AG10803 (cell line): ENCODE measurements around the gene GPR17.

Experiments used
- DNase-seq: peaks from one replicate; pipeline ENCODE4 v3.0.0; 2010; ENCODE audit warnings: low read depth
- H3K4me3 ChIP-seq: 2 replicates; pipeline ENCODE4 v1.5.1; 2011; ENCODE audit warnings: mild to moderate bottlenecking, low read length, control low read depth
- CTCF ChIP-seq: conservative IDR thresholded peaks from 2 replicates; pipeline ENCODE4 v1.5.1; 2011; ENCODE audit warnings: mild to moderate bottlenecking, low read length, control low read depth, inconsistent platforms

The GPR17 gene

GRCh38 chr2:127658641-127659407, 12.9 kb downstream of the GPR17 start:
- no peak for DNase-seq
- no peak for TF ChIP-seq CTCF
- no peak overlapping the region for H3K4me3 ChIP-seq

GRCh38 chr2:127659408-127660290, 13.7 kb downstream of the GPR17 start:
- no peak for TF ChIP-seq CTCF
- no peak for DNase-seq
- no peak overlapping the region for H3K4me3 ChIP-seq

GRCh38 chr2:127660291-127660578, 14.3 kb downstream of the GPR17 start:
- no peak for DNase-seq
- H3K4me3 ChIP-seq, result no peak overlapping the region
- no peak for TF ChIP-seq CTCF

GRCh38 chr2:127661072-127661649, 15.2 kb downstream of the GPR17 start:
- H3K4me3 ChIP-seq, result no peak overlapping the region
- TF ChIP-seq CTCF, result no peak
- no peak for DNase-seq

- no peak for TF ChIP-seq CTCF
- no peak overlapping the region for H3K4me3 ChIP-seq
- DNase-seq, result peak; percentile 34
Measured at GRCh38 chr2:127661949-127662510, 16.1 kb downstream of the GPR17 start.

- no peak for TF ChIP-seq CTCF
- DNase-seq, result no peak
- no peak overlapping the region for H3K4me3 ChIP-seq
Measured at GRCh38 chr2:127662937-127663565, 17.1 kb downstream of the GPR17 start.
